A549 (cell line): ENCODE results near the gene EVI5L.

ENCODE experiments used
- BHLHE40 ChIP-seq: IDR thresholded peaks from 2 replicates; pipeline ENCODE4 v1.6.1; 2012; ENCODE audit warnings: low read depth, low read length, inconsistent platforms
- CBX8 ChIP-seq: fragments of 200-600 bp; sonication (generic); IDR thresholded peaks from 2 replicates; pipeline ENCODE4 v1.6.1; 2016
- CTCF ChIP-seq: fragments of >200 bp; sonication (Bioruptor Twin); formaldehyde crosslinking; IDR thresholded peaks from 3 replicates; pipeline ENCODE4 v1.5.1; 2016
- MAX ChIP-seq: IDR thresholded peaks from 2 replicates; pipeline ENCODE4 v1.6.1; 2012
- POLR2A ChIP-seq: IDR thresholded peaks from 2 replicates; pipeline ENCODE4 v1.6.1; 2012; ENCODE audit warnings: mild to moderate bottlenecking, low read length
- RAD21 ChIP-seq, 2 experiments: fragments of >200 bp in 1 of 2; sonication (Bioruptor Twin) in 1 of 2; formaldehyde crosslinking in 1 of 2; IDR thresholded peaks in 1 of 2; conservative IDR thresholded peaks in 1 of 2; 2 replicates in 1 of 2; 3 replicates in 1 of 2; pipeline ENCODE4 v1.6.1; 2012 to 2018; ENCODE audit warnings: inconsistent platforms in 1 of 2
- TF ChIP-seq, protein P1 (sequence below): fragments of 200-600 bp; sonication (generic); IDR thresholded peaks from 2 replicates; pipeline ENCODE4 v1.6.1; 2016; ENCODE audit warnings: antibody characterized with exemption, mild to moderate bottlenecking, moderate library complexity
- TF ChIP-seq, protein P2 (sequence below): fragments of 250-450 bp; sonication (Bioruptor Pico); IDR thresholded peaks from 2 replicates; pipeline ENCODE4 v1.5.0; 2021; ENCODE audit warnings: mild to moderate bottlenecking, moderate library complexity, borderline replicate concordance
- TF ChIP-seq, protein P3 (sequence below): fragments of 250-450 bp; sonication (Bioruptor Pico); IDR thresholded peaks from 2 replicates; pipeline ENCODE4 v1.5.0; 2020; ENCODE audit warnings: low read depth, mild to moderate bottlenecking, moderate library complexity

GRCh38 chr19:7872306-7873204 is 42.5 kb downstream of the EVI5L start:
- TF ChIP-seq CTCF (no peak), BHLHE40 (no peak), POLR2A (no peak), MAX (no peak), CBX8 (no peak), RAD21 (conservative IDR thresholded peaks at IDR 0.05 in 1 of 2, IDR thresholded peaks at IDR 0.05 in 1 of 2) (no peak)
- TF ChIP-seq, protein P1, sequence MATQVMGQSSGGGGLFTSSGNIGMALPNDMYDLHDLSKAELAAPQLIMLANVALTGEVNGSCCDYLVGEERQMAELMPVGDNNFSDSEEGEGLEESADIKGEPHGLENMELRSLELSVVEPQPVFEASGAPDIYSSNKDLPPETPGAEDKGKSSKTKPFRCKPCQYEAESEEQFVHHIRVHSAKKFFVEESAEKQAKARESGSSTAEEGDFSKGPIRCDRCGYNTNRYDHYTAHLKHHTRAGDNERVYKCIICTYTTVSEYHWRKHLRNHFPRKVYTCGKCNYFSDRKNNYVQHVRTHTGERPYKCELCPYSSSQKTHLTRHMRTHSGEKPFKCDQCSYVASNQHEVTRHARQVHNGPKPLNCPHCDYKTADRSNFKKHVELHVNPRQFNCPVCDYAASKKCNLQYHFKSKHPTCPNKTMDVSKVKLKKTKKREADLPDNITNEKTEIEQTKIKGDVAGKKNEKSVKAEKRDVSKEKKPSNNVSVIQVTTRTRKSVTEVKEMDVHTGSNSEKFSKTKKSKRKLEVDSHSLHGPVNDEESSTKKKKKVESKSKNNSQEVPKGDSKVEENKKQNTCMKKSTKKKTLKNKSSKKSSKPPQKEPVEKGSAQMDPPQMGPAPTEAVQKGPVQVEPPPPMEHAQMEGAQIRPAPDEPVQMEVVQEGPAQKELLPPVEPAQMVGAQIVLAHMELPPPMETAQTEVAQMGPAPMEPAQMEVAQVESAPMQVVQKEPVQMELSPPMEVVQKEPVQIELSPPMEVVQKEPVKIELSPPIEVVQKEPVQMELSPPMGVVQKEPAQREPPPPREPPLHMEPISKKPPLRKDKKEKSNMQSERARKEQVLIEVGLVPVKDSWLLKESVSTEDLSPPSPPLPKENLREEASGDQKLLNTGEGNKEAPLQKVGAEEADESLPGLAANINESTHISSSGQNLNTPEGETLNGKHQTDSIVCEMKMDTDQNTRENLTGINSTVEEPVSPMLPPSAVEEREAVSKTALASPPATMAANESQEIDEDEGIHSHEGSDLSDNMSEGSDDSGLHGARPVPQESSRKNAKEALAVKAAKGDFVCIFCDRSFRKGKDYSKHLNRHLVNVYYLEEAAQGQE: no peak
- TF ChIP-seq, protein P2, sequence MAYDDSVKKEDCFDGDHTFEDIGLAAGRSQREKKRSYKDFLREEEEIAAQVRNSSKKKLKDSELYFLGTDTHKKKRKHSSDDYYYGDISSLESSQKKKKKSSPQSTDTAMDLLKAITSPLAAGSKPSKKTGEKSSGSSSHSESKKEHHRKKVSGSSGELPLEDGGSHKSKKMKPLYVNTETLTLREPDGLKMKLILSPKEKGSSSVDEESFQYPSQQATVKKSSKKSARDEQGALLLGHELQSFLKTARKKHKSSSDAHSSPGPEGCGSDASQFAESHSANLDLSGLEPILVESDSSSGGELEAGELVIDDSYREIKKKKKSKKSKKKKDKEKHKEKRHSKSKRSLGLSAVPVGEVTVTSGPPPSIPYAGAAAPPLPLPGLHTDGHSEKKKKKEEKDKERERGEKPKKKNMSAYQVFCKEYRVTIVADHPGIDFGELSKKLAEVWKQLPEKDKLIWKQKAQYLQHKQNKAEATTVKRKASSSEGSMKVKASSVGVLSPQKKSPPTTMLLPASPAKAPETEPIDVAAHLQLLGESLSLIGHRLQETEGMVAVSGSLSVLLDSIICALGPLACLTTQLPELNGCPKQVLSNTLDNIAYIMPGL: no peak
- TF ChIP-seq, protein P3, sequence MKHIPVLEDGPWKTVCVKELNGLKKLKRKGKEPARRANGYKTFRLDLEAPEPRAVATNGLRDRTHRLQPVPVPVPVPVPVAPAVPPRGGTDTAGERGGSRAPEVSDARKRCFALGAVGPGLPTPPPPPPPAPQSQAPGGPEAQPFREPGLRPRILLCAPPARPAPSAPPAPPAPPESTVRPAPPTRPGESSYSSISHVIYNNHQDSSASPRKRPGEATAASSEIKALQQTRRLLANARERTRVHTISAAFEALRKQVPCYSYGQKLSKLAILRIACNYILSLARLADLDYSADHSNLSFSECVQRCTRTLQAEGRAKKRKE: no peak
